ENCODE measurements around the gene NAGK. TPM values are rescaled to one million over a fixed set of nuclear protein-coding genes. Genes with fewer than 3 reads are reported as not detected.
"Not testable (repeated sequence)": the region's sequence is repeated elsewhere in the genome, so short reads cannot be mapped to it uniquely, and the experiment has no call there.

The NAGK gene
- total and polyA plus RNA-seq, 7 donors: 31.3 to 92.8 (median 40.9) TPM

GRCh38 chr2:71043531-71044407 is 24.7 kb upstream of the NAGK start:
- WGBS, 3 donors: 76 to 78% (median 78%) methylated on average over 28 to 36 of the region's 36 CpGs
- TF ChIP-seq CTCF (IDR thresholded peaks at IDR 0.05): no peak
- H3K36me3 ChIP-seq (ENCODE audit: insufficient read depth in 1 of 2, low read depth in 1 of 2): no peaks in the 10 kb centered on the region
- H3K27ac ChIP-seq: no peak overlapping the region
- intact Hi-C loops (cut with DNase I): no loop called here
- H3K4me1 ChIP-seq: no peaks in the 10 kb centered on the region
- no peak for DNase-seq
- no peak overlapping the region for H3K4me3 ChIP-seq
- ATAC-seq: no peak
- peaks cover 0 to 4% (median 3%) of the 10 kb centered on the region in 3 donors for H3K27me3 ChIP-seq (ENCODE audit: insufficient read depth in 3 of 3, low read length in 2 of 3)
- no peaks in the 10 kb centered on the region for H3K9me3 ChIP-seq

- TF ChIP-seq CTCF (IDR thresholded peaks at IDR 0.05): no peak
These were observed 23.3 kb upstream of the NAGK start for GRCh38 chr2:71045151-71045550.

GRCh38 chr2:71045865-71046548 is 22.4 kb upstream of the NAGK start:
- Histone ChIP-seq H3K4me3 (no peak overlapping the region), H3K4me1 (no peaks in the 10 kb centered on the region), H3K27ac (no peak overlapping the region), H3K9me3 (no peaks in the 10 kb centered on the region), H3K27me3 (ENCODE audit: insufficient read depth in 3 of 3, low read length in 2 of 3) (peaks cover 0 to 4% (median 3%) of the 10 kb centered on the region in 3 donors), H3K36me3 (ENCODE audit: insufficient read depth in 1 of 2, low read depth in 1 of 2) (no peaks in the 10 kb centered on the region)
- WGBS, 3 donors: 78 to 84% (median 80%) methylated on average over 23 of the region's 23 CpGs
- intact Hi-C loops (cut with DNase I): no loop called here
- ATAC-seq: no peak
- TF ChIP-seq CTCF (IDR thresholded peaks at IDR 0.05): no peak
- no peak for DNase-seq

More at GRCh38 chr2:71045151-71045550, 23.3 kb upstream of the NAGK start:
- no peaks in the 10 kb centered on the region for H3K4me1 ChIP-seq
- peaks cover 0 to 4% (median 3%) of the 10 kb centered on the region in 3 donors for H3K27me3 ChIP-seq (ENCODE audit: insufficient read depth in 3 of 3, low read length in 2 of 3)
- H3K36me3 ChIP-seq (ENCODE audit: insufficient read depth in 1 of 2, low read depth in 1 of 2): no peaks in the 10 kb centered on the region
- intact Hi-C loops (cut with DNase I): no loop called here
- DNase-seq (no peak), ATAC-seq (no peak)
- WGBS, 3 donors: 92 to 95% (median 94%) methylated on average over 7 of the region's 7 CpGs
- no peaks in the 10 kb centered on the region for H3K9me3 ChIP-seq
- H3K27ac ChIP-seq: no peak overlapping the region
- H3K4me3 ChIP-seq: no peak overlapping the region

GRCh38 chr2:71048096-71048495 is 20.4 kb upstream of the NAGK start:
- 76 to 87% (median 78%) methylated on average over 7 of the region's 7 CpGs for WGBS, 3 donors
- no peaks in the 10 kb centered on the region for H3K9me3 ChIP-seq
- intact Hi-C loops (cut with DNase I): no loop called here
- no peak overlapping the region for H3K27ac ChIP-seq
- DNase-seq (no peak), ATAC-seq (no peak)
- TF ChIP-seq CTCF (IDR thresholded peaks at IDR 0.05): no peak
- H3K36me3 ChIP-seq (ENCODE audit: insufficient read depth in 1 of 2, low read depth in 1 of 2): no peaks in the 10 kb centered on the region
- no peak overlapping the region for H3K4me3 ChIP-seq
- H3K4me1 ChIP-seq: no peaks in the 10 kb centered on the region
- peaks cover 0 to 4% (median 0%) of the 10 kb centered on the region in 3 donors for H3K27me3 ChIP-seq (ENCODE audit: insufficient read depth in 3 of 3, low read length in 2 of 3)

GRCh38 chr2:71049704-71050360 is 18.6 kb upstream of the NAGK start:
- H3K36me3 ChIP-seq (ENCODE audit: insufficient read depth in 1 of 2, low read depth in 1 of 2); intact Hi-C loops (cut with DNase I); DNase-seq; ATAC-seq; H3K4me3 ChIP-seq; H3K9me3 ChIP-seq; H3K4me1 ChIP-seq; H3K27ac ChIP-seq; H3K27me3 ChIP-seq (ENCODE audit: insufficient read depth in 3 of 3, low read length in 2 of 3): not testable (repeated sequence)
- 86 to 88% (median 87%) methylated on average over 10 of the region's 10 CpGs for WGBS, 3 donors

GRCh38 chr2:71055206-71055740 is 13.2 kb upstream of the NAGK start:
- H3K27ac ChIP-seq; DNase-seq; H3K36me3 ChIP-seq (ENCODE audit: insufficient read depth in 1 of 2, low read depth in 1 of 2); ATAC-seq; H3K9me3 ChIP-seq; H3K4me1 ChIP-seq; intact Hi-C loops (cut with DNase I); H3K27me3 ChIP-seq (ENCODE audit: insufficient read depth in 3 of 3, low read length in 2 of 3); H3K4me3 ChIP-seq: not testable (repeated sequence)
- 70 to 81% (median 71%) methylated on average over 10 of the region's 10 CpGs for WGBS, 3 donors

Data from psoas muscle (tissue), 8 donors.